ENCODE data around the gene TUSC1. TPM values are rescaled to one million over a fixed set of nuclear protein-coding genes. Genes with fewer than 3 reads are reported as not detected.
A peak's percentile ranks its signal among the peaks of the same experiment; 100 is the strongest.
"Not testable (repeated sequence)": the region's sequence is repeated elsewhere in the genome, so short reads cannot be mapped to it uniquely, and the experiment has no call there.

Gene TUSC1
- total RNA-seq (2014; rRNA removed; shearing (Covaris generic)): 7.7 and 8.5 TPM in 2 replicates

GRCh38 chr9:25678147-25678666, at the start of gene TUSC1:
TUSC1 (minus strand) TSS chr9:25678444; CDS start chr9:25678312, 132 bp downstream.
- DNase-seq (ENCODE audit: low read depth): peak; percentile 86

- DNase-seq (ENCODE audit: low read depth): no peak
Measured at GRCh38 chr9:25726871-25727410, 48.7 kb upstream of the TUSC1 start.

- DNase-seq (ENCODE audit: low read depth): peak; percentile 73
Measured at GRCh38 chr9:25724424-25724823, 46.2 kb upstream of the TUSC1 start.

GRCh38 chr9:25716220-25716872, 38.1 kb upstream of the TUSC1 start:
- peak; percentile 72 for DNase-seq (ENCODE audit: low read depth)

- no peak for DNase-seq (ENCODE audit: low read depth)
Measured at GRCh38 chr9:25709941-25710340, 31.7 kb upstream of the TUSC1 start.

GRCh38 chr9:25704800-25705199, 26.6 kb upstream of the TUSC1 start:
- no peak for DNase-seq (ENCODE audit: low read depth)

- DNase-seq (ENCODE audit: low read depth): no peak
Measured at GRCh38 chr9:25703701-25704357, 25.6 kb upstream of the TUSC1 start.

GRCh38 chr9:25702536-25702935, 24.3 kb upstream of the TUSC1 start:
- no peak for DNase-seq (ENCODE audit: low read depth)

GRCh38 chr9:25700899-25701298, 22.7 kb upstream of the TUSC1 start:
- peak; percentile 46 for DNase-seq (ENCODE audit: low read depth)

- DNase-seq (ENCODE audit: low read depth): peak; percentile 0
Measured at GRCh38 chr9:25700430-25700829, 22.2 kb upstream of the TUSC1 start.

- no peak for DNase-seq (ENCODE audit: low read depth)
Measured at GRCh38 chr9:25691786-25692185, 13.5 kb upstream of the TUSC1 start.

GRCh38 chr9:25684321-25684720, 6.1 kb upstream of the TUSC1 start:
- no peak for DNase-seq (ENCODE audit: low read depth)

- DNase-seq (ENCODE audit: low read depth): peak; percentile 64
Measured at GRCh38 chr9:25681266-25681665, 3.0 kb upstream of the TUSC1 start.

GRCh38 chr9:25678846-25679360, 659 bp upstream of the TUSC1 start:
- no peak for DNase-seq (ENCODE audit: low read depth)

- DNase-seq (ENCODE audit: low read depth): peak; percentile 77
Measured at GRCh38 chr9:25677301-25678146, 720 bp downstream of the TUSC1 start.

- DNase-seq (ENCODE audit: low read depth): not testable (repeated sequence)
Measured at GRCh38 chr9:25675858-25676257, 2.4 kb downstream of the TUSC1 start.

GRCh38 chr9:25658571-25658970, 19.7 kb downstream of the TUSC1 start:
- DNase-seq (ENCODE audit: low read depth): no peak

- DNase-seq (ENCODE audit: low read depth): no peak
Measured at GRCh38 chr9:25654417-25654816, 23.8 kb downstream of the TUSC1 start.

- DNase-seq (ENCODE audit: low read depth): no peak
Measured at GRCh38 chr9:25648116-25648515, 30.1 kb downstream of the TUSC1 start.

- no peak for DNase-seq (ENCODE audit: low read depth)
Measured at GRCh38 chr9:25636026-25636425, 42.2 kb downstream of the TUSC1 start.

GRCh38 chr9:25629231-25629630, 49.0 kb downstream of the TUSC1 start:
- DNase-seq (ENCODE audit: low read depth): no peak

All from RPMI7951 (cell line).